ENCODE measurements around the gene DAGLB. TPM values are rescaled to one million over a fixed set of nuclear protein-coding genes. Genes with fewer than 3 reads are reported as not detected.

The DAGLB gene
- total and polyA plus RNA-seq, 2 experiments from 2014 or later: 18.9 to 22.3 TPM

- Histone ChIP-seq H3K27ac (no peak overlapping the region), H3K4me3 (no peak overlapping the region), H3K4me1 (ENCODE audit: low read depth) (peaks cover 4% of the 10 kb centered on the region), H3K9me3 (ENCODE audit: low read depth) (no peaks in the 10 kb centered on the region), H3K27me3 (no peaks in the 10 kb centered on the region), H3K36me3 (no peaks in the 10 kb centered on the region)
- no peak for DNase-seq (ENCODE audit: low read depth in 1 of 2, low spot score in 1 of 2)
- no peak for TF ChIP-seq CTCF (IDR thresholded peaks at IDR 0.05; ENCODE audit: low read depth, low read length)
Observed at GRCh38 chr7:6376820-6377219, 70.9 kb downstream of the DAGLB start.

- Histone ChIP-seq H3K9me3 (ENCODE audit: low read depth) (no peaks in the 10 kb centered on the region), H3K27me3 (no peaks in the 10 kb centered on the region), H3K4me3 (peak overlapping the region; percentile 96), H3K36me3 (no peaks in the 10 kb centered on the region), H3K4me1 (ENCODE audit: low read depth) (peaks cover 4% of the 10 kb centered on the region), H3K27ac (peak overlapping the region; percentile 98)
- TF ChIP-seq CTCF (IDR thresholded peaks at IDR 0.05; ENCODE audit: low read depth, low read length): no peak
- peak in 1 of 2 donors; percentile 48 for DNase-seq (ENCODE audit: low read depth in 1 of 2, low spot score in 1 of 2)
Observed at GRCh38 chr7:6375348-6376101, 72.2 kb downstream of the DAGLB start.

- TF ChIP-seq CTCF (IDR thresholded peaks at IDR 0.05; ENCODE audit: low read depth, low read length): no peak
- H3K27me3 ChIP-seq: no peaks in the 10 kb centered on the region
- no peaks in the 10 kb centered on the region for H3K4me1 ChIP-seq (ENCODE audit: low read depth)
- no peaks in the 10 kb centered on the region for H3K36me3 ChIP-seq
- DNase-seq (ENCODE audit: low read depth in 1 of 2, low spot score in 1 of 2): peak in 1 of 2 donors; percentile 81
- H3K4me3 ChIP-seq: no peak overlapping the region
- no peak overlapping the region for H3K27ac ChIP-seq
- no peaks in the 10 kb centered on the region for H3K9me3 ChIP-seq (ENCODE audit: low read depth)
Observed at GRCh38 chr7:6367701-6368211, 80.0 kb downstream of the DAGLB start.

- TF ChIP-seq CTCF (IDR thresholded peaks at IDR 0.05; ENCODE audit: low read depth, low read length): no peak
- H3K9me3 ChIP-seq (ENCODE audit: low read depth): no peaks in the 10 kb centered on the region
- no peaks in the 10 kb centered on the region for H3K27me3 ChIP-seq
- H3K4me3 ChIP-seq: no peak overlapping the region
- DNase-seq (ENCODE audit: low read depth in 1 of 2, low spot score in 1 of 2): no peak
- H3K27ac ChIP-seq: no peak overlapping the region
- no peaks in the 10 kb centered on the region for H3K4me1 ChIP-seq (ENCODE audit: low read depth)
- H3K36me3 ChIP-seq: no peaks in the 10 kb centered on the region
Observed at GRCh38 chr7:6365451-6365850, 82.3 kb downstream of the DAGLB start.

- no peak for TF ChIP-seq CTCF (IDR thresholded peaks at IDR 0.05; ENCODE audit: low read depth, low read length)
- DNase-seq (ENCODE audit: low read depth in 1 of 2, low spot score in 1 of 2): peak in 1 of 2 donors; percentile 49
- Histone ChIP-seq H3K4me3 (no peak overlapping the region), H3K9me3 (ENCODE audit: low read depth) (no peaks in the 10 kb centered on the region), H3K27me3 (no peaks in the 10 kb centered on the region), H3K36me3 (no peaks in the 10 kb centered on the region), H3K4me1 (ENCODE audit: low read depth) (no peaks in the 10 kb centered on the region), H3K27ac (no peak overlapping the region)
Observed at GRCh38 chr7:6360841-6361240, 86.9 kb downstream of the DAGLB start.

Data from cardiac muscle cell (in vitro differentiated cells and primary cell).